T-helper 22 cell (primary cell): ENCODE measurements around the gene ARIH2.
A peak's percentile ranks its signal among the peaks of the same experiment; 100 is the strongest.

Experiments used
- DNase-seq: peaks from one replicate; pipeline ENCODE4 v3.0.0-alpha.2; 2020; ENCODE audit warnings: low read depth

Gene ARIH2

DNA sequence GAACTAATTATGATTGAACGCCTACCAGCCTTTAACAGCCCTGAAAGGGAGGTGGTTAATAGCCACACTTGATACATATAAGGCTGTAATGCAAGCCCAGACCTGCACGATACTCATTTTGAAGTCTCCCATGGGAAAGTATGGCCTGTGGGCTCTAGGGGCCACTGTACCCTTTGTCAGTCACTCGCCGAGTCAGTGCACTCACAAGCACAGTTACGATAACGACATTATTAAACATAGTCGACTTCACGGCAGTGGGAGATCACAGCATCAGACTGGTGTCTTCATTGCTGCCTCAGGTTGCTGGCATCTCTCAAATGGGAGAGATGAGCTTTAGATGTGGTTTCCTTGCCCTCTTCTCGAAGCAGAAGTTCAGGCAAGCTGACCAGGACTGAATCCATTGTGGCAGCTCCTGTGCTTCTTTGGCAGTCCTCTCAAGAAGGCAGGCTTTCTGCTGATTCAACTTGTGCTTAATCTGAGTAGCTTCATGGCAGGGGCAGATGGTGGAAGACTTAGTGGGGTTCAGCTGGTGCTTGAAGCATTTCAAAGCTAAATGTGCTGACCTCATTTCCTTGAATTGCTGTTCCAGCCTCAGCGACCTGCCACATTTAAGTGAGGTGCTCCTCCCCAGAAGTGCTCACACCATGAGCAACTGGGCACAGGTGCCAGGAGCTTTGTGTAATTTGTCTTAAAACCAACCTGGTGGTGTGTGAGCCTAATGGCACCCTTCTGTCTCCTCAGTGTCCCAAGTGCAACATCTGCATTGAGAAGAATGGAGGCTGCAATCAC lies 55.6 kb downstream of the ARIH2 start:
- DNase-seq, result no peak

DNA sequence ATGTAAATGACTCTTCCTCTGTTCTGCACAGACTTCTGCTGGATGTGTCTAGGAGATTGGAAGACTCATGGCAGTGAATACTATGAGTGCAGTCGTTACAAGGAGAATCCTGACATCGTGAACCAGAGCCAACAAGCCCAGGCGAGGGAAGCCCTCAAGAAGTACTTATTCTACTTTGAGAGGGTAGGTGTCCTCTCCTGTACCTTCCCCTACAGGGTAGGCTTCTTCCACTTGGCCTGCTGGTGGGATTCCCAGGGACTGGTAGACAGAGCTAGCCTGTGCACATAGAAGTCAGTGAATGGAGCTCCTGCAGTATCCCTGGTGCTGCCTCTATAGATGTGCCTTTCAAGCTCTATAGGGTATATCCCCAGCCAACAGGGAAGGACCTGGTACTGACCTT lies 60.8 kb downstream of the ARIH2 start:
- DNase-seq, result no peak

DNA sequence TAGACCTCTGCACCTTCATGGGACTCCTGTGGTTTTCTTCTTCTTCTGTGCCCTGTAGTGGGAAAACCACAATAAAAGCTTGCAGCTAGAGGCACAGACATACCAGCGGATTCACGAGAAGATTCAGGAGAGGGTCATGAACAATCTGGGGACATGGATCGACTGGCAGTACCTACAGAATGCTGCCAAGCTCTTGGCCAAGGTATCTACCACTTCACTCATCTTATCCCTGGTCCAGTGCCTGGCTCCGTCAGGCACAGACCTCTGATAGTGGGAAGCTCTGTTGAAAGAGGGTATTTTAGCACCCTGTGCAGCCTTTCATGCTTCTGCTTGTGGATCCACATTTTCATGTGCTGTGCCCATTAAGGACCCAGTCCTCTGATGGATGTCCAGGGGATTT lies 61.7 kb downstream of the ARIH2 start:
- no peak for DNase-seq

DNA sequence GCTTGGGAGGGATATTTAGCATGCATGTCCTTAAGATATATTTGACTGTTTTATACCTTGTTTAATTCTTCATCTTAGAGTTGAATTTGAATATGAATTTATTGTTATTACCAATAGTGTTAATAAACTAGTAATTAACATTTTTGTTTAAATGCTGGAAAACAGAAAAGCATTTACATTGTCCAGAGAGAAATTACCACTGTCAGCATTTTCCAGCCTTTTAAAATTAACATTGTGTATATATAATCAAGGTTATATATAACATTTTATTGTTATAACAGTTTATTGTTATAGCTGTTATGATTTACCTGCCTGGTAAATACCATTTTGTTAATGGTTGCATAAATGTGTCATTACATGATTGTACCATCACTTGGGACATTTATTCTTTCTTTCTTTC lies 63.4 kb downstream of the ARIH2 start:
- no peak for DNase-seq

DNA sequence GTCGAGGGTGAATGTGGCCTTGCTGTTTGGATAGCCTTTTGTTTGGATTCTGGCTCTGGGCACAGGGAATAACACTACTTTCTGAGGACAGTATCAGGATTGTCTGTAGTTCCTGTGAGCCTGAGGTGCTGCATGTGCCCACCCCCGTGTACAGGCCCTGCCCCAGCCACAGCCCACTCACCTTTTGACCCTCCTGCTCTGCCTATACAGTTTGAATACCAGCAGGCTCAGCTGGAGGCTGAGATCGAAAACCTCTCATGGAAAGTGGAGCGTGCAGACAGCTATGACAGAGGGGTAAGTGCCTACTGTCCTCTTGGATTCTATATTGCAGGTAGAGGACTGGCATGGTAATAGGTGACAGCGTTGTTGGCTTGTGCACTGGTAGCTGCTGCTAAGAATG lies 64.0 kb downstream of the ARIH2 start:
- no peak for DNase-seq

DNA sequence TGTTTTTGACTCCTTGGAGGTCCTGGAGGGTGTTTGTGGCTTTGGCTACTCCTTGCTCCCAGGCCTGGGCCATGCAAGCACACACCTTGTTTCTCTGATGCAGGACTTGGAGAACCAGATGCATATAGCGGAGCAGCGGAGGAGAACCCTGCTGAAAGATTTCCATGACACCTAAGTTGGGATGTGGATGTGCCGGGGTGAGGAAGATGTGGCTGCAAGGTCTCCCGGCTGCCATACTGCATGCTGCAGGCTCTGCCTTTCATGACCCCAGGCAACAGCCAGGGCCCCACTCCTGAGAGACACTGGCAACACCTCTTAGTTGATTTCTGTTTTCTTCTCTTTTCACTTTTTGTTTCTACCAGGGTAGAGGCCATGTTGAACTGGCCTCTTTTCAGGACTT lies 64.5 kb downstream of the ARIH2 start:
- DNase-seq, result no peak

DNA sequence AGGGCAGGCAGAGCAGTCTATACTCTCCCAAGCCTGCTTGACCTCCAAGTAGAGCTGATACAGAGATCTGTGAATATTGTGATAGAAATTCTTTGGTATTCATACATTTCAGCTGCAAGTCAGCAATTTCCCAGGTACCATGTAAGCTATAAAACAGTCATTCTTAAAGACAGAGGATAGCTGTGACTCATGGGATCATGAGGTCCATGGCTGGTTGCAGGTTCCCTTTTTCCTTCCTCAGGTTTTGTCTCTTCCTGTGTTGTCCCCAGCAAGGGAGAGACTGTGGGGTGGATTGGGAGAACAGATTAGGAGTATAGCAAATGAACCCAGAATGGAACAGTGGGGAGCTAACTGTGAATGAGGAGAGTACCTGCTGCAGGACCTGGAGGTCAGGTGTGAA lies 66.0 kb downstream of the ARIH2 start:
- no peak for DNase-seq

DNA sequence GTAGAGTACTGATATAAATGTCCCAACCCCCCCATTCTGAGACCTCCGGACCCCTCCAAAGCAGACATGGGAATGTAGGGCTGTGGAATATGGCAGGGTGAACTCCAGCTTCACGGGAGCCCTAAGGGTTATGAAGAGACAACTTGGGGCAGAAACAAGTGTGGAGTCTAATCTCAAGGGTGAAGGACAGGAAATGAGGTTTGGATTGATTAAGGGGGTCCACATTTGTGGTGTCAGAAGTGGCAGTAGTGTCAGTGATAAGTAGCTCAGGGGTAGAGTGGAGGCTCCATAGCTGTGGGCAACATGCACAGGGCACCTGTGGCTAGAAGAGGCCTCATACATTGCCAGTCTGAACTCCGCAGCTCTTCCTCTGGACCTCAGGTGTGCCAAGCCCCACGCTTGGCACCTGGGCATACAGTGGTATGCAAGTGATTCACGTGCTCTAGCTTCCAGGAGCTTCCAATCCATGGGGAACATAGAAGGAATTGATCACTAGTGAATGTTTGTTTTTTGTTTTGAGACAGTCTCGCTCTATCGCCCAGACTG lies 67.3 kb downstream of the ARIH2 start:
- DNase-seq, result no peak

DNA sequence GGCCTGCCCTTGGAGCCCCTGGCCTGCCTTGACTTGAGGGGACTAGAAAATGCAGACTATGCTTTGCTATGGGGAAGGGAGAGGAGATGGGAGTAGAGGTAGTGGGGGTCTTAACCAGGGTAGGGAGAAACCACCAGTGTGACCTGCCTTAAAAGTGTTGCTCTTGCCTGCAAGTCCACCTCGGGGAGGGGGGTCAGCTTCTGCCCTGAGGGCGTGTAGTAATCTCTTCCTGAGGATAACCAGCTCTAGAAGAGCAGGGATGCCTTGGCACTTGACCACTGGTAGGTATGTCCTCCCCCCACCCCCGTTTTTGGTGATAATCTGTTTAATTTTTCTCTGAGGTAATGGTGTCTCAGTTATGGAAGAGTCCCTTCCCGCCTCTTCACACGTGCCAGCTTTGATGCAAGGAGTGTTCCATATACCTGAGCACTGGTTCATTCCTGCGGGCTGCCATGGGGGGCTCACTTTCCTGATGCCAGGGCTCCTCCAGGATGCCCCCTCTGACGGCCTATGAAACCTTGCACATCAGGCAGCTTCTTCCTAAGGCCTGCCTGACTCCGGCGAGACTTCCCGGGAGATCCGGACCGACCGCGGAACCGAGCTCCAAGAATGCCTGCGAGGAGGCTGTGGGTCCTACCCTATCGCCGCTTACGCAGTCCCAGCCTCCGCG lies 70.6 kb downstream of the ARIH2 start:
- DNase-seq, result no peak

DNA sequence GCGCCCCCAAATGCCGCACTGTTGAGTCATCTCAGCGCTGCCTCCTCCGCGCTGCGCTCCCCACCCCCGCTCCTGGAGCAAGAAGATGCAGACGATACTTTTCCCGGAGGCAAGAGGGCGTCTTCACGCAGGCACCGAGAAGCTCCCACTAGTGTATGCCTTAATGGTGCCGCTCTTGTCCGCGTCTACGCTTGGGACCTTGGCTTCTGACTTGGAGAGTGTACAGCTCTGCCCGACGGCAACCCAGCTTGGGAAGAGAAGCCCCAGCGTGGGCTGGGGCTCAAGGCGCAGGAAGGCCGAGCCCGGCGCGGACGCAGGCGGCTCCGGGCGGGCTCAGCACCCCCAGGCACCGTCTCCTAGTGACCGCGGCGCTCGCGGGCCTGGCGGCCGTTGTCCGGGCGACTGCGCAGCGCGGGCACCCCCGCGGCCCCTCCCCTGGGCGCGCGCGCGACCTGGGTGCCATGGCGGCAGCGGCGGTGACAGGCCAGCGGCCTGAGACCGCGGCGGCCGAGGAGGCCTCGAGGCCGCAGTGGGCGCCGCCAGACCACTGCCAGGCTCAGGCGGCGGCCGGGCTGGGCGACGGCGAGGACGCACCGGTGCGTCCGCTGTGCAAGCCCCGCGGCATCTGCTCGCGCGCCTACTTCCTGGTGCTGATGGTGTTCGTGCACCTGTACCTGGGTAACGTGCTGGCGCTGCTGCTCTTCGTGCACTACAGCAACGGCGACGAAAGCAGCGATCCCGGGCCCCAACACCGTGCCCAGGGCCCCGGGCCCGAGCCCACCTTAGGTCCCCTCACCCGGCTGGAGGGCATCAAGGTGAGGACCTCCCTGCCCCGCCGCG lies 71.4 kb downstream of the ARIH2 start, which contains the start of gene P4HTM:
Gene P4HTM, plus strand, starts transcription at position 446 of the 840 bp plus-strand sequence. Its CDS starts 16 bp downstream, at position 462.
- DNase-seq, result peak; percentile 71

DNA sequence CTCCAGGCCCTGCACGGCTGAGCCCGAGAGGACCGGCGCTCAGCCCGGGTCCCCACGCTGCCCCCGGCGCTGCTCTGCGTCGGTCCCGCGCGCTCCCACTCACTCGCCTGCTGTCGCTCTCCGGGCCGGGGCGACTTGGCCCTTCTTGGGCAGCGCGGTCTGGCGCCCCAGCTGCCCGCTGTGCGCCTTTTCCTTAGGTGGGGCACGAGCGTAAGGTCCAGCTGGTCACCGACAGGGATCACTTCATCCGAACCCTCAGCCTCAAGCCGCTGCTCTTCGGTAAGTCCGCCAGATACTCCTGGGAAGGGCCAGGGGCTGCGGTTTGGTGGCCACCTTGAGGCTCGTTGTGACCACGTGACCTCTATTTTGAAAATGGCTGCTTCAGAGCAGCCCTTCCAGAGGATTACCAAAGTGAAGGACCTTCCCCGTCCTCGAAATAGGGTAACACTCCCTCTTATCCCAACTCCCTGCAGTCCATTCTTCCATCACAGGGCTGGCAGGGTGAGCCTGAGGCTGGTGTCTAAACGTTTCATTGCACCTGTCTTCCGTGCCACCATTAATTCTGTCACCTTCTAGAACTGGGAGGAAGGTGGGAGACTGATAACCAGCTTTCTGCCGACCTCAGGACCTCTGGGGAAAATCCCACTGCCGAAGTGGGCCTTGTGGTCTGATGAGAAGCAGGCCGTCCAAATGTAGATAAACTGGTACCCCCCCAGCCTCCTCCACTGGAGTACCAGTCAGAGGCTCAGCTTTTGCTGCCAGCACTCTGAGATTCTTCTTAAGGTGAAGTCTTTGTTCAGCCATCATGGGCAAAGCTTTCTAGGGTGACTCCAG lies 72.2 kb downstream of the ARIH2 start:
- DNase-seq, result no peak

DNA sequence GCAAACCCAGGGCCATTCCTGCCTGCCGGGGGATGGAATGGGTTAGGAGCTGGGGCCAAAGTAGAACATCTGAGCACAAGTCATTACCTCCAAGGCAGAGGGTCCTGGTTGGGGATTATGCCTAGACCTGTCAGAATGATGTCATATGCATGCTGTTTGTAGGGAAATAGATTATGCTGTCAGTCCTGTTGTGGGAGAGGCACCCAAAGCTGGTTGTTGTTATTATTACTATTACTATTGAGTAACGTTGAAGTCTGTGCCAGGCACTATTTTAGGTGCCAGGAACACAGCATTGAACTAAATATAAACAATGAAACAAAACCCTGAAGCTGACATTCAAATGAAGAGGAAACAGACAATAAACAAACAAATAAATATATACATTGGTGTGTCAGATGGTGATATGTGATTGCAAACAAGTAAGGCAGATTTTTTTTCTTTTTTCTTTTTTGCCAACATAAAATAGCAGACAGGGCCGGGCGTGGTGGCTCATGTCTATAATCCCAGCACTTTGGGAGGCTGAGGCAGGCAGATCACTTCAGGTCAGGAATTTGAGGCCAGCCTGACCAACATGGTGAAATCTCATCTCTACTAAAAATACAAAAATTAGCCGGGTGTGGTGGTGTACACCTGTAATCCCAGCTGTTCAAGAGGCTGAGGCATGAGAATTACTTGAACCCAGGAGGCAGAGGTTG lies 73.4 kb downstream of the ARIH2 start:
- DNase-seq, result no peak

DNA sequence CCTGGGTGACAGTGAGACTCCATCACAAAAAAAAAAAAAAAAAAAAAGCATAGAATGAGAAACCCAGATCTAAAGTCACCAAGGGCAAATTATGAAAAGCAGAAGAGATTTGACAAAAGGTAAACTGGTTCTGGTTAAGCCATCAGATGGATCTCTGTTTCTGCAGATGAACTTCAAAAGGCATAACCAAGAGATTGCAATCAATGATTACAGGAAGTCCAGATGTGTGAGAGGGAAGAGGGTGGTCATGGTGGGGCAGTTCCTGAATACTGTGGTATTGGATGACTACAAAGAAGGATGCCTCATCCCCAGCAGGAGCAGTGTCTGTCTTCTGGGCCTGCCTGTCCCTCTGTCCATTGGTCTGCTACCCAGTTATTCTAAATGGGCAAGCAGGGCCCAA lies 75.2 kb downstream of the ARIH2 start:
- DNase-seq, result no peak

DNA sequence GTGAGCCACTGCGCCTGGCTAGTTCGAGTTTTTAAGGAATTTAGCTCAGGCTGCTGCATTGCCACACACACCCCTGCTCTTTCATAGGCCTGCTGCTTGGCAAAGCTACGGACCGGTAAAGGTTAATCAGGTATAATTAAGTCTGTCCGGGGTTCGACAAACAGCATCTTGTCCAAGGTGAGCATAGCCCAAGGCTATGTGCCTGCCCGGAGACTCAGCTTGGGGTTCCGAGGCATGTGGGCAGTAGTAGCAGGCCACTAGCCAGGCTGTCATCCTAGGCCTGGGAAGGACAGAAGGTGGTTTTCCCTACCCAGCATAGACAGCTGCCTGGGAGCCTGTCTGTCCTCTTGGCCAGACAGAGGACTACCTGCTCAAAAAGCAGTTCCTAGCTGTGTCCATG lies 78.0 kb downstream of the ARIH2 start:
- no peak for DNase-seq

DNA sequence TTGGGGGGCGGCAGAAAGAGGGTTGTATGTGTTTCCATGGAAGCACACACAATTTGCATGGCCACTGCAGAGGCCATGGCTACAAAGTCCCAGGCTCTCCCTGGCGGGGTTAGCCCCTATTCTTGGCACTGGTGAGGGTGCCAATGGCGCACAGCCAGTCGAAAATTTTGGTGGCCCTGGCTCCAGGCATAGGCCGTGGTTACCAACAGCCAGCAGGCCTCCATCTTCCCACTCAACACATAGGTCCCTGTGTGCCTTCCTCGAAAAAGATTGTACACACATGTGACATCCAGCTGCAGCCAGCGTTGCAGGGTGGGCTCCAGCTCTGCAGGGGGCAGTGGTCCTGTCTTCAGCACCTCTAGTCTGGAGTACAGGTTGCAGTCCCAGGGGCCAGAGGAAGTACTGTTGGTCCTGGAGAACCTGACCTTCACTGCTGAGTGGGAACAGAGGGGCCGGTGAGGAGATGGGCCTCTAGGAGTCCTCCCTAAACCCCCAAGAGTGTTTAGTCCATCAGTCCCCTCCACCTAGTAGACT lies 78.5 kb downstream of the ARIH2 start:
- no peak for DNase-seq

DNA sequence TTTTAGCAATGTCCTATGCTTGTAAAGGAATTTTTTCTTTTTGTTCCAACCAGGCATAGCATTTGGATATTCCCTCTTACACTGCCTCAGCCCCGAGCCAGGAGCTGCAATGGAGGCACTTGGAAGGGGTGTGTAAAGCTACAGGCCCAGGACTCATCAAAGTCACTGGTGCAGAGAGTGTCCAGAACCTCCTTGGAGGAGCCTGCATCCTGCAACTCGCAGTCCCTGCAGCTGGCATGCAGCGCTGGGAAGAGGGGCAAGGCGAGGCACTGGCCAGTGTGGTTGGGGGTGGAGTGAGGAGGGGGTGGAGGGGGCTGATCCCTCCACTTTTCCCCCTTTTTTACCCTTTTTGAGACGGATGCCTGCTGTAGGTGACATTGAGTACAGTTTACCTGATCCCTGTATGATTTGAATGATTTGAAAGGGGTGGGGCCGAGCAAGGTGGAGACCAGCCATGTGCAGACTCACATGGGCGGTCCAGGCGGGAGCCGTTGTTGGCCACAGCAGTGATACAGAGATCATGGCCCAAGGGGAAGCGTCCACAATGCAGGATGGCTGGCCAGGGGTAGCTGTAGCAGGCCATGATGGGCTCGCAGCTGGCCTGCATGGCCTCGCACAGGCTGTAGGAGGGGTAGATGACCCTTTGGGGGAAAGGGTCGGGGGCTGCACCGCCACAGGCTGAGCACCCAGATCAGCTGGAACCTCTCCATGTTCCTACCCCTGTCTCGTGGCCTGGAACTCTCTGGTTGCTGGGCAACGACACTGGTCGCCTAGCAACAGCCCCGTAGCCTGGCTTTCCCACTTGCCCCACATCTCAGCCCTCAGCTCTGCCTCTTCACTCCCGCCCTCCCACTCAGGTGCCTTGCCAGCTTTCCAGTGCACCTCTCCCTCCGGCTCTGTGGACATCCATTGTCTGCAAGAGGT lies 79.3 kb downstream of the ARIH2 start:
- DNase-seq, result no peak

DNA sequence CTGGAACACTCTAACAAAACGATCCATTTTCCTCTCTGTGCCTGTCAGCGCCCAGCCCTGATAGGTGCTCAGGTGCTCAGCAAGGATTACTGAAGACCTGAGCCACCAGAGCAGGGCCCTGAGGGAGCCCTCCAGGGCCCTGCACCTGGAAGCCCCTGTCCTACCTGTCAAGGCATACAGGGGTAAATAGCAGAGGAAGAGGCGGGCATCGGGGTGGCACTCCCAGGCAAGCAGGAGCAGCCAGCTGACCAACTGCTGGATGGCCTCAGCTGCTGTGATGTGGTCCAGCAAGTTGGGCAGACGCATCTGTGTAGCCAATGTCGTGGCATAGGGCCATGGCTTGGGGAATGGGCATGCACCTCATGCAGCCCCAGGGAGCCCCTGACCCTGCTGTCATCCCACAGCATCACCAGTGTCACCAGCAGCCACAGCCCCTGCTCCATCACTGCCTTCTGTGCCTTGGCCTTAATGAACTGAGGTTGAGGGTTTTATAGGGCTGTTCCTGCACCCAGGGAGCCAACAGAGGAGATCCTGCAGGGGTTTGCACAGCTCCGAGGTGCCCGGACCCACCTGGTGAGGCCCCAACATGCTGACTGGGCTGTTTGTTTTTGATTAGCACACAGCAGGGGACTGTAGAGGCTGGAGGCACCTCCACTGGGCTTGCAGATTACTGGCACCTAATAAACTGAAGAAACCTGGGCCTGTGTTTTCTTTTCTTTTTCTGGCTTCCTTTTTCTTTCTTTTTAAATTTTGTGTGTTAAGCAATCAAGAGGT lies 80.6 kb downstream of the ARIH2 start:
- DNase-seq, result no peak

DNA sequence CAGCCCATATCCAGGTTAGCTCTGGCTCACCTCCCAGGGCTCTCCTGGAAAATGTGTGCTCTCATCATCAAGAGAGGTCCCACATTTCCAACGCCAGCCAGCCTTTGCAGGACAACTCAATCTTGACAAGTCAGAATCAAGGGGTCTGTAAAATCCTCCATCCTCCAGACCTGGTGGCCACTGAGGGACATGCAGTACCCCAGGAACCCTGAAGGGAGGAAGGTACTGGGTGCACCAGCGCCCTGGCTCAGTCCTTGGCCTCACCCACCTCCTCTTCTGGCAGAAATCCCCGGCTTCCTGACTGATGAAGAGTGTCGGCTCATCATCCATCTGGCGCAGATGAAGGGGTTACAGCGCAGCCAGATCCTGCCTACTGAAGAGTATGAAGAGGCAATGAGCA lies 82.5 kb downstream of the ARIH2 start:
- DNase-seq, result no peak
